ENCODE measurements around the gene EFNA5.

- no peak for TF ChIP-seq SUZ12 (IDR thresholded peaks at IDR 0.05; ENCODE audit: low read depth, low read length)
- no peak for TF ChIP-seq ZNF704 (CRISPR knock-in tag; IDR thresholded peaks at IDR 0.05; ENCODE audit: borderline replicate concordance)
- TF ChIP-seq ZBTB42 (CRISPR knock-in tag; IDR thresholded peaks at IDR 0.05), result no peak
- no peak for TF ChIP-seq THAP7 (CRISPR knock-in tag; IDR thresholded peaks at IDR 0.05)
These were observed 29.7 kb upstream of the EFNA5 start for GRCh38 chr5:107700481-107700880.

Measured in HepG2 (cell line).